IMR-90 (cell line): ENCODE results near the gene TMEM143. TPM values are rescaled to one million over a fixed set of nuclear protein-coding genes. Genes with fewer than 3 reads are reported as not detected.

Experiments used
- ATAC-seq: fragments of 200-7000 bp; cut with Tn5 transposase; 2 replicates; pipeline ENCODE4 v1.9.1; 2020; ENCODE audit warnings: low read depth, mild to moderate bottlenecking, moderate library complexity
- BruUV-seq: library from RNA; stranded (reverse); fragments of 400-500 nt; replicated peaks from 2 replicates; lab custom pipeline; 2021; lab: Mats Ljungman, UMichigan
- CTCF ChIA-PET: fragments of 300-600 bp; formaldehyde crosslinking; extraction: SDS; loops from one replicate; lab custom pipeline; 2021; ENCODE audit warnings: antibody characterized with exemption; lab: Yijun Ruan, JAX
- POLR2A ChIA-PET: fragments of 300-600 bp; sonication (Branson Sonifier 250); formaldehyde crosslinking; loops from one replicate; lab custom pipeline; 2022; ENCODE audit warnings: antibody characterized with exemption; ENCODE audit not compliant: unreplicated experiment; lab: Charles Lee
- DNase-seq: peaks from one replicate; pipeline ENCODE4 v3.0.0; 2013
- H2AFZ ChIP-seq: replicated peaks from 2 replicates; pipeline ENCODE3; 2013; ENCODE audit warnings: low read length, mild to moderate bottlenecking; ENCODE audit not compliant: poor library complexity
- H2AK5ac ChIP-seq: 2 replicates; pipeline ENCODE4 v1.6.1; 2013; ENCODE audit warnings: low read depth, low read length, inconsistent platforms
- H2AK9ac ChIP-seq: replicated peaks from 2 replicates; pipeline ENCODE3; 2013; ENCODE audit warnings: mild to moderate bottlenecking, low read depth, low read length, moderate library complexity; ENCODE audit not compliant: poor library complexity
- H2BK120ac ChIP-seq: 2 replicates; pipeline ENCODE4 v1.6.1; 2013; ENCODE audit warnings: low read depth, low read length, inconsistent platforms
- H2BK15ac ChIP-seq: 3 replicates; pipeline ENCODE4 v1.6.1; 2013; ENCODE audit warnings: low read depth, low read length, inconsistent platforms
- H2BK20ac ChIP-seq: 2 replicates; pipeline ENCODE4 v1.6.1; 2013; ENCODE audit warnings: low read depth, mild to moderate bottlenecking, inconsistent platforms, low read length, moderate library complexity
- H2BK5ac ChIP-seq: 2 replicates; pipeline ENCODE4 v1.6.1; 2013; ENCODE audit warnings: mild to moderate bottlenecking, low read depth, low read length, inconsistent platforms; ENCODE audit not compliant: poor library complexity, severe bottlenecking
- H3K14ac ChIP-seq: replicated peaks from 2 replicates; pipeline ENCODE4 v1.6.1; 2013; ENCODE audit warnings: low read depth, low read length, inconsistent platforms
- H3K18ac ChIP-seq: 2 replicates; pipeline ENCODE4 v1.6.1; 2013; ENCODE audit warnings: low read depth, low read length, control low read depth
- H3K23ac ChIP-seq: 2 replicates; pipeline ENCODE4 v1.6.1; 2013; ENCODE audit warnings: low read depth, low read length, inconsistent platforms
- H3K27ac ChIP-seq: 2 replicates; pipeline ENCODE4 v1.5.1; 2013; ENCODE audit warnings: mild to moderate bottlenecking, control low read depth, low read length; ENCODE audit not compliant: insufficient read depth
- H3K27me3 ChIP-seq: 2 replicates; pipeline ENCODE4 v1.6.1; 2013; ENCODE audit warnings: low read length; ENCODE audit not compliant: control insufficient read depth, insufficient read depth
- H3K36me3 ChIP-seq: 2 replicates; pipeline ENCODE4 v1.6.1; 2013; ENCODE audit warnings: low read length, mixed read lengths; ENCODE audit not compliant: control insufficient read depth, insufficient read depth
- H3K4ac ChIP-seq: 2 replicates; pipeline ENCODE4 v1.6.1; 2013; ENCODE audit warnings: low read depth, low read length, inconsistent platforms
- H3K4me1 ChIP-seq: 2 replicates; pipeline ENCODE4 v1.6.1; 2013; ENCODE audit warnings: low read length, mixed read lengths; ENCODE audit not compliant: control insufficient read depth, insufficient read depth
- H3K4me2 ChIP-seq: 2 replicates; pipeline ENCODE4 v1.6.1; 2013; ENCODE audit warnings: low read depth, mild to moderate bottlenecking, control low read depth, low read length, moderate library complexity
- H3K4me3 ChIP-seq: 2 replicates; pipeline ENCODE4 v1.5.1; 2013; ENCODE audit warnings: low read depth, mild to moderate bottlenecking, control low read depth, low read length, moderate library complexity; ENCODE audit not compliant: insufficient read depth
- H3K56ac ChIP-seq: 2 replicates; pipeline ENCODE4 v1.6.1; 2013; ENCODE audit warnings: low read length, inconsistent platforms; ENCODE audit not compliant: insufficient read depth; ENCODE audit errors: extremely low read depth
- H3K79me1 ChIP-seq, 2 experiments: 2 replicates each; pipeline ENCODE4 v1.6.1; 2013; ENCODE audit warnings: low read length in 2 of 2, inconsistent platforms in 1 of 2, low read depth in 1 of 2
- H3K9ac ChIP-seq: 2 replicates; pipeline ENCODE4 v1.6.1; 2013; ENCODE audit warnings: low read depth, low read length, control low read depth
- H3K9me1 ChIP-seq: 2 replicates; pipeline ENCODE4 v1.6.1; 2013; ENCODE audit warnings: low read length, inconsistent platforms; ENCODE audit not compliant: insufficient read depth
- H3K9me3 ChIP-seq: 2 replicates; pipeline ENCODE4 v1.6.1; 2013; ENCODE audit warnings: low read length; ENCODE audit not compliant: control insufficient read depth, insufficient read depth
- H4K20me1 ChIP-seq: 2 replicates; pipeline ENCODE4 v1.6.1; 2013; ENCODE audit warnings: low read length, inconsistent platforms; ENCODE audit not compliant: insufficient read depth
- H4K5ac ChIP-seq: 2 replicates; pipeline ENCODE4 v1.6.1; 2013; ENCODE audit warnings: mild to moderate bottlenecking, low read depth, low read length, control low read depth
- H4K8ac ChIP-seq, 2 experiments: 2 replicates each; pipeline ENCODE4 v1.6.1; 2013; ENCODE audit warnings: low read depth in 2 of 2, low read length in 2 of 2, control low read depth in 1 of 2, inconsistent platforms in 1 of 2
- H4K91ac ChIP-seq: 2 replicates; pipeline ENCODE4 v1.6.1; 2013; ENCODE audit warnings: low read depth, low read length, inconsistent platforms; ENCODE audit not compliant: insufficient read depth
- BHLHE40 ChIP-seq: fragments of 150-350 bp; IDR thresholded peaks from 2 replicates; pipeline ENCODE4 v1.6.1; 2016; ENCODE audit warnings: mild to moderate bottlenecking, low read depth, low read length
- CEBPB ChIP-seq: IDR thresholded peaks from 2 replicates; pipeline ENCODE4 v1.6.1; 2012; ENCODE audit warnings: low read depth, low read length, improper control_type of control experiment
- CHD1 ChIP-seq: IDR thresholded peaks from 2 replicates; pipeline ENCODE4 v1.6.1; 2012; ENCODE audit warnings: low read depth, low read length, improper control_type of control experiment
- FOS ChIP-seq: fragments of 150-350 bp; IDR thresholded peaks from 2 replicates; pipeline ENCODE4 v1.6.1; 2016; ENCODE audit warnings: low read depth, low read length
- MAFK ChIP-seq: IDR thresholded peaks from 2 replicates; pipeline ENCODE4 v1.6.1; 2012; ENCODE audit warnings: low read depth, low read length, improper control_type of control experiment
- MAZ ChIP-seq: IDR thresholded peaks from 2 replicates; pipeline ENCODE4 v1.6.1; 2012; ENCODE audit warnings: low read depth, mild to moderate bottlenecking, low read length, improper control_type of control experiment, moderate library complexity, borderline replicate concordance
- MXI1 ChIP-seq: IDR thresholded peaks from 2 replicates; pipeline ENCODE4 v1.6.1; 2012; ENCODE audit warnings: low read depth, mild to moderate bottlenecking, low read length, moderate library complexity, borderline replicate concordance
- NFE2L2 ChIP-seq: fragments of 150-350 bp; IDR thresholded peaks from 2 replicates; pipeline ENCODE4 v1.6.1; 2016; ENCODE audit warnings: low read depth, mild to moderate bottlenecking, low read length
- POLR2A ChIP-seq: IDR thresholded peaks from 2 replicates; pipeline ENCODE4 v1.6.1; 2012; ENCODE audit warnings: mild to moderate bottlenecking, low read depth, low read length
- RAD21 ChIP-seq: IDR thresholded peaks from 2 replicates; pipeline ENCODE4 v1.6.1; 2012; ENCODE audit warnings: low read length, improper control_type of control experiment
- RCOR1 ChIP-seq: IDR thresholded peaks from 2 replicates; pipeline ENCODE4 v1.6.1; 2012; ENCODE audit warnings: mild to moderate bottlenecking, low read length, improper control_type of control experiment; ENCODE audit not compliant: insufficient replicate concordance
- RFX5 ChIP-seq: IDR thresholded peaks from 2 replicates; pipeline ENCODE4 v1.8.0; 2012; ENCODE audit warnings: low read depth, mild to moderate bottlenecking, low read length, moderate library complexity
- WGBS, 2 experiments: methylation state at CpG; one replicate each; pipeline versions ENCODE4 v1.1.5 to v1.1.7; 2013; ENCODE audit warnings: missing lambda C conversion rate in 2 of 2; ENCODE audit not compliant: insufficient read length in 1 of 2; ENCODE audit errors: extremely low coverage in 2 of 2; 5-methylcytosine and 5-hydroxymethylcytosine counted together
- dilution Hi-C: fragments of 300-500 bp; cut with HindIII; formaldehyde crosslinking; loops from one replicate; pipeline ENCODE4 v1.14.3; 2018; ENCODE audit warnings: low sequenced_read_pairs; ENCODE audit not compliant: unreplicated experiment
- in situ Hi-C: fragments of 300-500 bp; cut with MboI; formaldehyde crosslinking; loops from 3 replicates; pipeline ENCODE4 v1.14.3; 2019; ENCODE audit warnings: low sequenced_read_pairs, inconsistent platforms, mixed read lengths
- intact Hi-C: fragments of 100-400 bp; cut with micrococcal nuclease; formaldehyde crosslinking; loops from 2 replicates; pipeline ENCODE4 v1.10.0; 2022
- polyA plus RNA-seq, 3 experiments: library from polyadenylated mRNA; depleted of rRNA; stranded (reverse); fragments of >200 nt; gene quantifications; 2 replicates each; pipeline ENCODE4 v1.2.3, GENCODE V29; 2012; ENCODE audit warnings: low replicate concordance in 1 of 3
- total RNA-seq: library from RNA; depleted of rRNA; stranded (reverse); fragments of >200 nt; gene quantifications from 2 replicates; pipeline ENCODE4 v1.2.3, GENCODE V29; 2012
- TF ChIP-seq, protein P1 (sequence below): conservative IDR thresholded peaks from 2 replicates; pipeline ENCODE4 v1.5.1; 2012; ENCODE audit warnings: mild to moderate bottlenecking, low read depth, low read length, improper control_type of control experiment
- TF ChIP-seq, protein P2 (sequence below): fragments of 150-350 bp; IDR thresholded peaks from 2 replicates; pipeline ENCODE4 v1.6.1; 2017; ENCODE audit warnings: mild to moderate bottlenecking, antibody characterized with exemption, low read length, low read depth

Gene TMEM143
- total and polyA plus RNA-seq, 2 of the 4 experiments (the other 2 are of a cell fraction) = 1.3 to 7.6 TPM

GRCh38 chr19:48283908-48284307, 79.8 kb downstream of the TMEM143 start:
- H3K4ac ChIP-seq = peak overlapping the region; percentile 94
- no peak overlapping the region; the same call in 1 of the 2 replicates for H4K91ac ChIP-seq
- H3K23ac ChIP-seq = peak overlapping the region; percentile 79; the same call in 1 of the 2 replicates
- H3K4me1 ChIP-seq = peaks cover 6% of the 10 kb centered on the region; the same call in 1 of the 2 replicates
- H3K14ac ChIP-seq = peak overlapping the region; percentile 91; the same call in 1 of the 2 replicates
- peak overlapping the region; percentile 89; the same call in 1 of the 2 replicates for H3K18ac ChIP-seq
- peak overlapping the region; percentile 89 for H2BK20ac ChIP-seq
- H3K4me2 ChIP-seq = peak overlapping the region; percentile 81; the same call in 1 of the 2 replicates
- peaks cover 10% of the 10 kb centered on the region for H3K9me3 ChIP-seq
- H2BK15ac ChIP-seq = no peak overlapping the region; the same call in 2 of the 3 replicates
- no TSS peak for BruUV-seq
- dilution Hi-C loops (no loop called here), intact Hi-C loops (no loop called here), in situ Hi-C loops (no loop called here)
- no peak overlapping the region for H2AK9ac ChIP-seq
- WGBS, 2 experiments = 61% methylated on average over 4 of the region's 7 CpGs; no CpG with 5 or more reads in 1 of the 2 experiments
- peak overlapping the region; percentile 87 for H2BK120ac ChIP-seq
- CTCF ChIA-PET = no interaction called here
- no peaks in the 10 kb centered on the region for H3K79me1 ChIP-seq
- H2BK5ac ChIP-seq = peak overlapping the region; percentile 97
- H2AFZ ChIP-seq = no peak overlapping the region
- H3K56ac ChIP-seq = peak overlapping the region; percentile 57; the same call in 1 of the 2 replicates
- H3K4me3 ChIP-seq = no peak overlapping the region
- TF ChIP-seq MXI1 (no peak), CEBPB (peak; percentile 77), RAD21 (no peak), RCOR1 (no peak), NFE2L2 (no peak), FOS (0 out of 2 replicates have a peak, but pooled peaks have one; percentile 36), MAZ (no peak), MAFK (no peak), BHLHE40 (no peak), CHD1 (no peak), RFX5 (no peak), POLR2A (no peak)
- TF ChIP-seq, protein P1, sequence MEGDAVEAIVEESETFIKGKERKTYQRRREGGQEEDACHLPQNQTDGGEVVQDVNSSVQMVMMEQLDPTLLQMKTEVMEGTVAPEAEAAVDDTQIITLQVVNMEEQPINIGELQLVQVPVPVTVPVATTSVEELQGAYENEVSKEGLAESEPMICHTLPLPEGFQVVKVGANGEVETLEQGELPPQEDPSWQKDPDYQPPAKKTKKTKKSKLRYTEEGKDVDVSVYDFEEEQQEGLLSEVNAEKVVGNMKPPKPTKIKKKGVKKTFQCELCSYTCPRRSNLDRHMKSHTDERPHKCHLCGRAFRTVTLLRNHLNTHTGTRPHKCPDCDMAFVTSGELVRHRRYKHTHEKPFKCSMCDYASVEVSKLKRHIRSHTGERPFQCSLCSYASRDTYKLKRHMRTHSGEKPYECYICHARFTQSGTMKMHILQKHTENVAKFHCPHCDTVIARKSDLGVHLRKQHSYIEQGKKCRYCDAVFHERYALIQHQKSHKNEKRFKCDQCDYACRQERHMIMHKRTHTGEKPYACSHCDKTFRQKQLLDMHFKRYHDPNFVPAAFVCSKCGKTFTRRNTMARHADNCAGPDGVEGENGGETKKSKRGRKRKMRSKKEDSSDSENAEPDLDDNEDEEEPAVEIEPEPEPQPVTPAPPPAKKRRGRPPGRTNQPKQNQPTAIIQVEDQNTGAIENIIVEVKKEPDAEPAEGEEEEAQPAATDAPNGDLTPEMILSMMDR = no peak
- TF ChIP-seq, protein P2, sequence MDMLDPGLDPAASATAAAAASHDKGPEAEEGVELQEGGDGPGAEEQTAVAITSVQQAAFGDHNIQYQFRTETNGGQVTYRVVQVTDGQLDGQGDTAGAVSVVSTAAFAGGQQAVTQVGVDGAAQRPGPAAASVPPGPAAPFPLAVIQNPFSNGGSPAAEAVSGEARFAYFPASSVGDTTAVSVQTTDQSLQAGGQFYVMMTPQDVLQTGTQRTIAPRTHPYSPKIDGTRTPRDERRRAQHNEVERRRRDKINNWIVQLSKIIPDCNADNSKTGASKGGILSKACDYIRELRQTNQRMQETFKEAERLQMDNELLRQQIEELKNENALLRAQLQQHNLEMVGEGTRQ = no peak
- H3K9ac ChIP-seq = no peak overlapping the region
- H4K20me1 ChIP-seq = no peaks in the 10 kb centered on the region
- 0 out of 2 replicates have a peak overlapping the region, but pooled peaks have one; percentile 70 for H2AK5ac ChIP-seq
- POLR2A ChIA-PET = no interaction called here
- DNase-seq (peak; percentile 97), ATAC-seq (peak; percentile 91)
- no peaks in the 10 kb centered on the region for H3K9me1 ChIP-seq
- peak overlapping the region in 1 of 2 experiments; percentile 97; a peak in 2 of 4 replicates for H4K8ac ChIP-seq
- peak overlapping the region; percentile 90 for H3K27ac ChIP-seq
- no peaks in the 10 kb centered on the region for H3K36me3 ChIP-seq
- H3K27me3 ChIP-seq = no peaks in the 10 kb centered on the region
- H4K5ac ChIP-seq = peak overlapping the region; percentile 88; the same call in 1 of the 2 replicates
